ENCODE results near the gene TNNT2. TPM values are rescaled to one million over a fixed set of nuclear protein-coding genes. Genes with fewer than 3 reads are reported as not detected.

The TNNT2 gene
- total RNA-seq, 4 donors from 2014 or later = 2.0 to 2.4 (median 2.1) TPM; not detected in 1

DNA sequence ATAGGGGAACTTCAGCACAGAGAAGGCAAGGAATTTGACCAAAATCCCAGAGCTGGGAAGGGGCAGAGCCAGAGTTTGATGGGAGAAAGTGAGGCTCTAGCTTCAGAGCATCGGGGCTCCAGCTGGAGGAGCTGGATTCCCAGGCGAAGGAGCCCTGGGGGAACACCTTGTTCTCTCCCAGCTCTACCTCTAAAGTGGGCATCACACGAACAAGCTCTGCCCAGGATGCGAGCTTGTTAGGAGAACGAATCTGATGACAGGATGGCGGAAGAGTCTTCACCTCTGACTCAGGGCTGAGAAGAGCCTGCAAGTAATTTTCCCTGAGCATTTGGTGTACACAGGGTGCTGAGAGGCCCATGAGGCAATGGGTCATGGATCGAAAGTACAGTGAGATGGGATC lies 22.0 kb downstream of the TNNT2 start:
- DNase-seq (ENCODE audit: low spot score) (no peak), ATAC-seq (ENCODE audit: low FRiP score) (no peak)
- TF ChIP-seq, protein P1, sequence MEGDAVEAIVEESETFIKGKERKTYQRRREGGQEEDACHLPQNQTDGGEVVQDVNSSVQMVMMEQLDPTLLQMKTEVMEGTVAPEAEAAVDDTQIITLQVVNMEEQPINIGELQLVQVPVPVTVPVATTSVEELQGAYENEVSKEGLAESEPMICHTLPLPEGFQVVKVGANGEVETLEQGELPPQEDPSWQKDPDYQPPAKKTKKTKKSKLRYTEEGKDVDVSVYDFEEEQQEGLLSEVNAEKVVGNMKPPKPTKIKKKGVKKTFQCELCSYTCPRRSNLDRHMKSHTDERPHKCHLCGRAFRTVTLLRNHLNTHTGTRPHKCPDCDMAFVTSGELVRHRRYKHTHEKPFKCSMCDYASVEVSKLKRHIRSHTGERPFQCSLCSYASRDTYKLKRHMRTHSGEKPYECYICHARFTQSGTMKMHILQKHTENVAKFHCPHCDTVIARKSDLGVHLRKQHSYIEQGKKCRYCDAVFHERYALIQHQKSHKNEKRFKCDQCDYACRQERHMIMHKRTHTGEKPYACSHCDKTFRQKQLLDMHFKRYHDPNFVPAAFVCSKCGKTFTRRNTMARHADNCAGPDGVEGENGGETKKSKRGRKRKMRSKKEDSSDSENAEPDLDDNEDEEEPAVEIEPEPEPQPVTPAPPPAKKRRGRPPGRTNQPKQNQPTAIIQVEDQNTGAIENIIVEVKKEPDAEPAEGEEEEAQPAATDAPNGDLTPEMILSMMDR (IDR thresholded peaks at IDR 0.05) = no peak

DNA sequence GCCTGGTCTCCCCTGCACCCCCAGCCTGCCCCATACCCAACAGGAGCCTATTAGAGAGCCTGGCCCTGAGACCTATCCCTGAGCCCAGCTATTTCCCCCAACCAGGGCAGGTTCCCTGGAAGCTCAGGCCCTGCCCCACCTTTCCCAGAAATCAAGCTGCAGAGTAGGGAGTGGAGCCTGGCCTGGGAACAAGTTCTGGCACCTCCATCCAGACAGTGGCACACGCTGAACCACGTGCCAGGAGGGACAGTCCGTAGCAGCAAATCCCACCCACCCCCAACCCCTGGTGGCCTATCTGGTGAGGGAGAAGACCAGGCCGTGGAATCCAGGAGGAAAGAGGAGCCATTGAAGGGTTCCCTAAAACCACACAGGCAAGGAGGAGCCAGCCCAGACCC lies 22.6 kb downstream of the TNNT2 start:
- DNase-seq (ENCODE audit: low spot score) = no peak
- TF ChIP-seq, protein P1 (IDR thresholded peaks at IDR 0.05) = no peak
- ATAC-seq (ENCODE audit: low FRiP score) = no peak

DNA sequence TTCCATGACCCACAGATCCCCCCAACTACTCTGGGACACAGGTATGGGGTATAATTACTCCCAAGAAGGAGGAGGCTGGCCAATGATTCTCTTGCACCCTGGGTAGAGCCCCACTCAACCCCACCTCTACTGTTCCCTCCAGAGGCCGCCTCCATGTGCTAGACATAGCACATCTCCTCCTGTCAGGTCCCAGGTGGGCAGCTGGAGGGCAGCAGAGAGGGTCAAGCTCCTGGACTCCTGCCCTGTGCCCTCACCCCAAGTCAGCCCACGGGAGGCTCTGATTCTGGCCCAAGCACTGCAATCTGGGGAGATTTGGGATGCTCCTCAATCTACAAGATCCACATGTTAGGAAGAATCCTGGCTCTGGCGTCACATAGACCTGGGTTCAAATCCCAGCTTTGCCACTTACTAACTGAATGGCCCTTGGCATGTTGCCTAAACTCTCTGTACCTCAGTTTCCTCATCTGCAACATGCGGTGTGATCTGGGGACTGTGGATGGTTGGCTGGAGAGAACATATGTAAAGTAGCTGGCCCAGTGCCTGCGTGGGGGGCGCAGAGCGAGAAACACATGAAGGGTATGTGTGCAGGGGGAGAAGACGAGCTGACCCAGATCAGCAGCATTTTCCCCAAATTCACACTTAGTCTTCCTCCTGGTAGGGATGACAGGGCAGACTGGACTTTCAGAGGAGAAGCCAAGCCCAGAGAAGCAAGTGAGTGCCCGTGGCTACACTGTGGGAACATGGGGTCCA lies 23.2 kb downstream of the TNNT2 start:
- TF ChIP-seq, protein P1 (IDR thresholded peaks at IDR 0.05) = no peak
- ATAC-seq (ENCODE audit: low FRiP score) (no peak), DNase-seq (ENCODE audit: low spot score) (no peak)

DNA sequence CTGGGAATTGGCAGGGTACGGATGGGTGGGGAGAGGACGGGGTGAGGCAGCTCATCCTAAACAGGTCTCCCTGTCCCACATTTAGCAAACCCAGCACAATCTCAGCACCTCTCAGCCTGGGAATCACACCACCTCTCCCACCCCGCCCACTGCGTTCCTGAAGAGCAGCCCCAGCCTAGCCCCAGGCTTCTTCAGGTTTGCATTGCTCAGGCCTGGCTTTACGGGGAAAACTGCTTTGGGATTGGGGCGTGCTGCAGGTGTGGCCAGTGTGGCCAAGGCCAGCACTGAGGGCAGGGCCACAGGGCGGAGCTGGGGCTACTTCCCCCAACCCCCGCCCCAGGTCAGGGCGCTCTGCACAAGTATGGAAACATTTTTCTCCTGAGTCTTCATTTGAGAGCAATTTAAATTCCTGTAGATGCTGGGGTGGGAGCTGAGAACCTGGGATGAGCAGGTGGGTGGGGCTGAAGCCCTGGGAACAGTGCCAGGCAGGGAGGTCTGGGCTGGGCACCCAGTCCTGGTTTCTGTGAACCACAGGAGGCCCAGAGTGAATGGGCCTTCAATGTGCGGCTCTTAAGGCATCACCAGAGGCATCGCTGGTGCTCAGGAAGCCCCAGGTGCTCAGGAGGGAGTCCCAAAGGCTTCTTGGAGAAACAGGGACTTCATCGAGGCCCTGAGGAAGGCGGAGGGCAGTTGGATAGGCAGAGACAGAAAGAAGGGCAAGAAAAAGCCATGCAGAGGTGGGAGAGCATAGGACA lies 24.1 kb downstream of the TNNT2 start:
- TF ChIP-seq, protein P1 (IDR thresholded peaks at IDR 0.05) = no peak
- no peak for ATAC-seq (ENCODE audit: low FRiP score)

DNA sequence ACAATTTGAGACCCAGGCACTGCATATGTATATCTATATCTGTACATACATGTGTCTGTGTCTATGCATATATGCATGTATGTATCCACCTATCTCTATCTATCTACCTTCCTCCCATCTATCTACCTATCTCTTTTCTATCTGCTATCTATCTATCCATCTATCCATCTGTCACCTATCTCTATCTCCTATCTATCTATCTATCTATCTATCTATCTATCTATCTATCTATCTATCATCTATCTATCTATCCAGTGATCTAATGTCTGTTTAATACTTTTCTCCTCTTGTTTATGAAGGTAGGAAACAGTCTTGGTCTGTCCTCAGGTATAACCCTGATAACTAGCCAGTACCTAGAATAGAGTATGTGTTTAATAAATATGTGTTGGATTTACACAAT lies 25.9 kb downstream of the TNNT2 start:
- TF ChIP-seq, protein P1 (IDR thresholded peaks at IDR 0.05) = no peak
- no peak for ATAC-seq (ENCODE audit: low FRiP score)
- no peak for DNase-seq (ENCODE audit: low spot score)

More for the DNA sequence above, 24.1 kb downstream of the TNNT2 start:
- DNase-seq (ENCODE audit: low spot score) = no peak

DNA sequence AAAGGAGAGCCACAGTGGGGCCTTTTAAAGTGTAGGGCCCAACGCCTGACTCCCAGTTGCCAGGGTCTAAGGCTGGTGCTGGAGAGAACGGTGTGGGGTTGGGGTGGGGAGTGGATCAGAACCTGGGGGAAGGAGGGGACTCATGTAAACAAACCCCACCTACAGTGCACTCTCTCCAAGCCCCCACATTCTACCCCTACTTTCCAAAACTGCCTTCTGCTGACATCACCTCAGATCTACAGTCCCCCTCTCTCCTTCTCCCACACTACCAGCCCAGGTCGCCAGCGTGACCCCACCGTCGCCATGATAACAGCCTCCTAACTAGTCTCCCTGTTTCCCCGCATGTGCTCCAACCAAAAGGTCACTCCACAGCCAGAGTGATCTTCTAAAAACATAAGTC lies 26.6 kb downstream of the TNNT2 start:
- ATAC-seq (ENCODE audit: low FRiP score) = no peak
- no peak for DNase-seq (ENCODE audit: low spot score)

More for the DNA sequence above, 26.6 kb downstream of the TNNT2 start:
- TF ChIP-seq, protein P1 (IDR thresholded peaks at IDR 0.05) = no peak
